ENCODE measurements around the gene CLTB. TPM values are rescaled to one million over a fixed set of nuclear protein-coding genes. Genes with fewer than 3 reads are reported as not detected.

CLTB gene
- total and polyA plus RNA-seq, 10 of the 15 experiments (the other 5 are each of a cell fraction or from before 2014, with no cell fraction given) = 1.6 to 52.8 (median 36.9) TPM

DNA sequence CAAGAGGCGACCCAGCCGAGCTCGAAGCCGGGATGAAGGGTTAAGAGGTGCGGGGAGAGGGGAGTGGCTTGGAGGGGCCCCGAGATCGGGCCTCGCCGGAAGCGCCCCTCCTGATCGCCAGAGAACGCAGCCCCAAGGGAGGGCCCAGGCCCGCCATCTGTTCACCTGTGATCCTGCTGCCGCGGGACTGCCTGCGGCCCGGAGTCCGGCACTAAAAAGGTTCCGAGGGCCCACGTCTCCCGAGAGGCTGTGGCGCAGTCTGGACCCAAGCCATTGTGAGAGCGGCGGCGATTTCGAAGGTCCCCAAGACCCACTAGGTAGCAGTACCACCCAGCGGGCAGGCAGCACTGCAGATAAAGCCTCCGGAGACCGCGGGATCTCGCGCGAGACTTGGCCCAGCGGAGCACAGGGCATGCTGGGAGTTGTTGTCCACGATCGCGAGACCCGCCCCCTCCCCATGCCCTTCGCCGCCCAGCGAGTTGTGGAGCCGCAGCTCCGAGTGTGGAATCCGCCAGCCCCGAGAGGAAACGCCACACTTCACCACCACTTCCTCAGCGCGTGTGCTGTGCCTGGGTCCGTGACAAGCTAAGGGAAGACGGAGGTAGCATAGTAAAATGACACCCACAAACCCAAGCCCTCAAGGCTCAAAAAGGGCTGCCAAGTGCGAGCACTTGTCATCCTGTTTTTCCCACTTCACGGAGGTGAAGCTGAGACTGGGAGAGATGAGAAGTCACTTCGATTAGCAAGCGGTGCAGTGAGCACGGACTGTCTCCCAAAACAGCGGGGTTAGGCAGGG, 54.7 kb downstream of the CLTB start, which contains the start of gene KIAA1191 (continued):
- TF ChIP-seq, protein P1, sequence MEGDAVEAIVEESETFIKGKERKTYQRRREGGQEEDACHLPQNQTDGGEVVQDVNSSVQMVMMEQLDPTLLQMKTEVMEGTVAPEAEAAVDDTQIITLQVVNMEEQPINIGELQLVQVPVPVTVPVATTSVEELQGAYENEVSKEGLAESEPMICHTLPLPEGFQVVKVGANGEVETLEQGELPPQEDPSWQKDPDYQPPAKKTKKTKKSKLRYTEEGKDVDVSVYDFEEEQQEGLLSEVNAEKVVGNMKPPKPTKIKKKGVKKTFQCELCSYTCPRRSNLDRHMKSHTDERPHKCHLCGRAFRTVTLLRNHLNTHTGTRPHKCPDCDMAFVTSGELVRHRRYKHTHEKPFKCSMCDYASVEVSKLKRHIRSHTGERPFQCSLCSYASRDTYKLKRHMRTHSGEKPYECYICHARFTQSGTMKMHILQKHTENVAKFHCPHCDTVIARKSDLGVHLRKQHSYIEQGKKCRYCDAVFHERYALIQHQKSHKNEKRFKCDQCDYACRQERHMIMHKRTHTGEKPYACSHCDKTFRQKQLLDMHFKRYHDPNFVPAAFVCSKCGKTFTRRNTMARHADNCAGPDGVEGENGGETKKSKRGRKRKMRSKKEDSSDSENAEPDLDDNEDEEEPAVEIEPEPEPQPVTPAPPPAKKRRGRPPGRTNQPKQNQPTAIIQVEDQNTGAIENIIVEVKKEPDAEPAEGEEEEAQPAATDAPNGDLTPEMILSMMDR (IDR thresholded peaks at IDR 0.05 in 2 of 3, conservative IDR thresholded peaks at IDR 0.05 in 1 of 3; ENCODE audit: control insufficient read depth in 2 of 3, extremely low read depth in 1 of 3, insufficient read depth in 1 of 3, low read depth in 3 of 3, low read length in 3 of 3) = peak; percentile 10 to 51 (median 31); a peak in 3 of 6 replicates
- TF ChIP-seq NR2F1 (conservative IDR thresholded peaks at IDR 0.05) = peak; percentile 41; the same call in 1 of the 2 replicates
- no peak for TF ChIP-seq ZNF622 (IDR thresholded peaks at IDR 0.05)
- TF ChIP-seq, protein P2, sequence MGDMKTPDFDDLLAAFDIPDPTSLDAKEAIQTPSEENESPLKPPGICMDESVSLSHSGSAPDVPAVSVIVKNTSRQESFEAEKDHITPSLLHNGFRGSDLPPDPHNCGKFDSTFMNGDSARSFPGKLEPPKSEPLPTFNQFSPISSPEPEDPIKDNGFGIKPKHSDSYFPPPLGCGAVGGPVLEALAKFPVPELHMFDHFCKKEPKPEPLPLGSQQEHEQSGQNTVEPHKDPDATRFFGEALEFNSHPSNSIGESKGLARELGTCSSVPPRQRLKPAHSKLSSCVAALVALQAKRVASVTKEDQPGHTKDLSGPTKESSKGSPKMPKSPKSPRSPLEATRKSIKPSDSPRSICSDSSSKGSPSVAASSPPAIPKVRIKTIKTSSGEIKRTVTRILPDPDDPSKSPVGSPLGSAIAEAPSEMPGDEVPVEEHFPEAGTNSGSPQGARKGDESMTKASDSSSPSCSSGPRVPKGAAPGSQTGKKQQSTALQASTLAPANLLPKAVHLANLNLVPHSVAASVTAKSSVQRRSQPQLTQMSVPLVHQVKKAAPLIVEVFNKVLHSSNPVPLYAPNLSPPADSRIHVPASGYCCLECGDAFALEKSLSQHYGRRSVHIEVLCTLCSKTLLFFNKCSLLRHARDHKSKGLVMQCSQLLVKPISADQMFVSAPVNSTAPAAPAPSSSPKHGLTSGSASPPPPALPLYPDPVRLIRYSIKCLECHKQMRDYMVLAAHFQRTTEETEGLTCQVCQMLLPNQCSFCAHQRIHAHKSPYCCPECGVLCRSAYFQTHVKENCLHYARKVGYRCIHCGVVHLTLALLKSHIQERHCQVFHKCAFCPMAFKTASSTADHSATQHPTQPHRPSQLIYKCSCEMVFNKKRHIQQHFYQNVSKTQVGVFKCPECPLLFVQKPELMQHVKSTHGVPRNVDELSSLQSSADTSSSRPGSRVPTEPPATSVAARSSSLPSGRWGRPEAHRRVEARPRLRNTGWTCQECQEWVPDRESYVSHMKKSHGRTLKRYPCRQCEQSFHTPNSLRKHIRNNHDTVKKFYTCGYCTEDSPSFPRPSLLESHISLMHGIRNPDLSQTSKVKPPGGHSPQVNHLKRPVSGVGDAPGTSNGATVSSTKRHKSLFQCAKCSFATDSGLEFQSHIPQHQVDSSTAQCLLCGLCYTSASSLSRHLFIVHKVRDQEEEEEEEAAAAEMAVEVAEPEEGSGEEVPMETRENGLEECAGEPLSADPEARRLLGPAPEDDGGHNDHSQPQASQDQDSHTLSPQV (IDR thresholded peaks at IDR 0.05) = no peak
- TF ChIP-seq, protein P3, sequence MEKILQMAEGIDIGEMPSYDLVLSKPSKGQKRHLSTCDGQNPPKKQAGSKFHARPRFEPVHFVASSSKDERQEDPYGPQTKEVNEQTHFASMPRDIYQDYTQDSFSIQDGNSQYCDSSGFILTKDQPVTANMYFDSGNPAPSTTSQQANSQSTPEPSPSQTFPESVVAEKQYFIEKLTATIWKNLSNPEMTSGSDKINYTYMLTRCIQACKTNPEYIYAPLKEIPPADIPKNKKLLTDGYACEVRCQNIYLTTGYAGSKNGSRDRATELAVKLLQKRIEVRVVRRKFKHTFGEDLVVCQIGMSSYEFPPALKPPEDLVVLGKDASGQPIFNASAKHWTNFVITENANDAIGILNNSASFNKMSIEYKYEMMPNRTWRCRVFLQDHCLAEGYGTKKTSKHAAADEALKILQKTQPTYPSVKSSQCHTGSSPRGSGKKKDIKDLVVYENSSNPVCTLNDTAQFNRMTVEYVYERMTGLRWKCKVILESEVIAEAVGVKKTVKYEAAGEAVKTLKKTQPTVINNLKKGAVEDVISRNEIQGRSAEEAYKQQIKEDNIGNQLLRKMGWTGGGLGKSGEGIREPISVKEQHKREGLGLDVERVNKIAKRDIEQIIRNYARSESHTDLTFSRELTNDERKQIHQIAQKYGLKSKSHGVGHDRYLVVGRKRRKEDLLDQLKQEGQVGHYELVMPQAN (conservative IDR thresholded peaks at IDR 0.05) = 0 out of 2 replicates have a peak, but pooled peaks have one; percentile 68
- 0 out of 2 replicates have a peak, but pooled peaks have one; percentile 17 for TF ChIP-seq GATAD2B (conservative IDR thresholded peaks at IDR 0.05; ENCODE audit: low read depth)

Data from GM12878 (cell line).